Nephron (organoid): ENCODE data around the gene KCNT1.

Source experiments
- H3K27ac Mint-ChIP-seq, 3 experiments: 2 replicates each; pipeline ENCODE4 v1.8.0; 2020; ENCODE audit warnings: mixed read lengths in 3 of 3, mild to moderate bottlenecking in 2 of 3, moderate library complexity in 1 of 3
- H3K27me3 Mint-ChIP-seq: 2 replicates; pipeline ENCODE4 v1.8.0; 2021; ENCODE audit warnings: low read depth, mild to moderate bottlenecking, moderate library complexity, mixed read lengths
- H3K36me3 Mint-ChIP-seq: 2 replicates; pipeline ENCODE4 v1.8.0; 2020; ENCODE audit warnings: low read depth, mixed read lengths
- H3K4me1 Mint-ChIP-seq: 2 replicates; pipeline ENCODE4 v1.8.0; 2020; ENCODE audit warnings: mixed read lengths
- H3K4me3 Mint-ChIP-seq, 3 experiments: 2 replicates each; pipeline ENCODE4 v1.8.0; 2020; ENCODE audit warnings: mild to moderate bottlenecking in 3 of 3, mixed read lengths in 3 of 3, moderate library complexity in 2 of 3
- H3K9me3 Mint-ChIP-seq: 2 replicates; pipeline ENCODE4 v1.8.0; 2020; ENCODE audit warnings: mixed read lengths
- CTCF ChIP-seq, 3 experiments: fragments of 200-600 bp; sonication (generic); IDR thresholded peaks; one replicate each; pipeline ENCODE4 v1.5.0; 2021; ENCODE audit warnings: antibody characterized with exemption in 3 of 3; ENCODE audit not compliant: unreplicated experiment in 3 of 3

KCNT1 gene

GRCh38 chr9:135745189-135745588 lies 43.2 kb downstream of the KCNT1 start:
- no peak overlapping the region for H3K27ac Mint-ChIP-seq

GRCh38 chr9:135745686-135746324 lies 43.8 kb downstream of the KCNT1 start:
- no peaks in the 10 kb centered on the region for H3K27me3 Mint-ChIP-seq
- TF ChIP-seq CTCF (IDR thresholded peaks at IDR 0.05; ENCODE audit: unreplicated experiment in 3 of 3) = no peak
- no peaks in the 10 kb centered on the region for H3K4me1 Mint-ChIP-seq
- H3K27ac Mint-ChIP-seq = no peak overlapping the region
- H3K9me3 Mint-ChIP-seq = no peaks in the 10 kb centered on the region
- H3K36me3 Mint-ChIP-seq = no peaks in the 10 kb centered on the region
- H3K4me3 Mint-ChIP-seq = no peak overlapping the region

More at GRCh38 chr9:135745189-135745588, 43.2 kb downstream of the KCNT1 start:
- Mint-ChIP-seq H3K4me1 (no peaks in the 10 kb centered on the region), H3K4me3 (no peak overlapping the region), H3K9me3 (no peaks in the 10 kb centered on the region), H3K36me3 (no peaks in the 10 kb centered on the region), H3K27me3 (peaks cover 1% of the 10 kb centered on the region)
- TF ChIP-seq CTCF (IDR thresholded peaks at IDR 0.05; ENCODE audit: unreplicated experiment in 3 of 3) = no peak

GRCh38 chr9:135746565-135746964 lies 44.6 kb downstream of the KCNT1 start:
- H3K27me3 Mint-ChIP-seq = peaks cover 2% of the 10 kb centered on the region
- H3K9me3 Mint-ChIP-seq = no peaks in the 10 kb centered on the region
- no peaks in the 10 kb centered on the region for H3K36me3 Mint-ChIP-seq

GRCh38 chr9:135747311-135747710 lies 45.3 kb downstream of the KCNT1 start:
- Mint-ChIP-seq H3K27me3 (peaks cover 7% of the 10 kb centered on the region), H3K9me3 (no peaks in the 10 kb centered on the region)

More at GRCh38 chr9:135746565-135746964, 44.6 kb downstream of the KCNT1 start:
- no peak overlapping the region for H3K4me3 Mint-ChIP-seq
- no peak overlapping the region for H3K27ac Mint-ChIP-seq
- no peak for TF ChIP-seq CTCF (IDR thresholded peaks at IDR 0.05; ENCODE audit: unreplicated experiment in 3 of 3)
- no peaks in the 10 kb centered on the region for H3K4me1 Mint-ChIP-seq

GRCh38 chr9:135748676-135749075 lies 46.7 kb downstream of the KCNT1 start:
- no peak overlapping the region for H3K4me3 Mint-ChIP-seq
- no peak overlapping the region for H3K27ac Mint-ChIP-seq
- H3K4me1 Mint-ChIP-seq = no peaks in the 10 kb centered on the region
- no peak for TF ChIP-seq CTCF (IDR thresholded peaks at IDR 0.05; ENCODE audit: unreplicated experiment in 3 of 3)
- peaks cover 10% of the 10 kb centered on the region for H3K27me3 Mint-ChIP-seq
- H3K9me3 Mint-ChIP-seq = no peaks in the 10 kb centered on the region
- no peaks in the 10 kb centered on the region for H3K36me3 Mint-ChIP-seq

More at GRCh38 chr9:135747311-135747710, 45.3 kb downstream of the KCNT1 start:
- Mint-ChIP-seq H3K4me3 (no peak overlapping the region), H3K36me3 (no peaks in the 10 kb centered on the region), H3K4me1 (no peaks in the 10 kb centered on the region), H3K27ac (no peak overlapping the region)
- TF ChIP-seq CTCF (IDR thresholded peaks at IDR 0.05; ENCODE audit: unreplicated experiment in 3 of 3) = no peak
